COR-L47 (cell line): ENCODE results near the gene ZNF212.
"Not testable (repeated sequence)": the region's sequence is repeated elsewhere in the genome, so short reads cannot be mapped to it uniquely, and the experiment has no call there.

Experiments
- DNase-seq: peaks from one replicate; lab custom pipeline; 2025; lab: John Stamatoyannopoulos, UW

The ZNF212 gene

GRCh38 chr7:149253665-149254064 lies 14.2 kb downstream of the ZNF212 start:
- no peak for DNase-seq

- no peak for DNase-seq
These were observed 14.9 kb downstream of the ZNF212 start for GRCh38 chr7:149254181-149254858.

- no peak for DNase-seq
These were observed 15.7 kb downstream of the ZNF212 start for GRCh38 chr7:149255174-149255573.

DNA sequence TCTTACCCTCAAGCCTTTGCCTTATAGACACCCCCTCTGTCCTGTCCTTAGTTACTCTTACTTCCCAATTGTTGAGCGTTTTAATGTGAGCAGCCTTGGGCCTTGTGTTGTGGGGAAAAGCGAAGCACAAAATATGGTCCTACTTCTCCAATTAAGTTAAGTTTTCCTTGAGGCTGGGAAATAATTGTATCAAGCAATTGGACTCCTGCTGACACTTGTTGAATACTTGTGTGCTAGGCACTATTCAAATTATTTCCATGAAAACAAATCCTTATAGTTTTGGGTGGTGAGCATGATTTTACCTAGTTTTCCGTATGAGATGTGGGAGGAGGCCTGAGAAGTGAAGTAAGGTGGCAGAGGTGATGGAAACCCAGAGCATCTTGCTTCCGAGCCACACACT lies 17.1 kb downstream of the ZNF212 start:
- DNase-seq = no peak

- no peak for DNase-seq
These were observed 17.7 kb downstream of the ZNF212 start for GRCh38 chr7:149257146-149257545.

- no peak for DNase-seq
These were observed 21.9 kb downstream of the ZNF212 start for GRCh38 chr7:149261316-149261828.

- peak; percentile 74 for DNase-seq
These were observed 22.6 kb downstream of the ZNF212 start, which contains the start of gene ZNF783 for GRCh38 chr7:149261829-149262617. TSS of gene ZNF783 (plus strand) at chr7:149262196. CDS start at chr7:149262334, 138 bp downstream.

- no peak for DNase-seq
These were observed 27.0 kb downstream of the ZNF212 start for GRCh38 chr7:149266451-149266850.

- DNase-seq = no peak
These were observed 28.3 kb downstream of the ZNF212 start for GRCh38 chr7:149267733-149268132.

DNA sequence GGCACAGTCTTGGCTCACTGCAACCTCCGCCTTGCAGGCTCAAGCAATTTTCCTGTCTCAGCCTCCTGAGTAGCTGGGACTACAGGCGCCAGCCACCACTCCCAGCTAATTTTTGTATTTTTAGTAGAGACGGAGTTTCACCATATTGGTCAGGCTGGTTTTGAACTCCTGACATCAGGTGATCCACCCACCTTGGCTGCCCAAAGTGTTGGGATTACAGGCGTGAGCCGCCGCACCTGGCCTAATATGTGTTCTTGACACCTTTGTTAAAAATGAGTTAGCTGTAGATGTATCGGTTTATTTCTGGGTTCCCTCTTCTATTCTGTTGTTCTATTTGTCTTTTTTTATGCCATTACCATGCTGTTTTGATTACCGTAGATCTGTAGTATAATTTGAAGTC lies 35.0 kb downstream of the ZNF212 start:
- not testable (repeated sequence) for DNase-seq

- DNase-seq = no peak
These were observed 38.4 kb downstream of the ZNF212 start for GRCh38 chr7:149277871-149278270.

- DNase-seq = no peak
These were observed 38.9 kb downstream of the ZNF212 start for GRCh38 chr7:149278396-149278795.

DNA sequence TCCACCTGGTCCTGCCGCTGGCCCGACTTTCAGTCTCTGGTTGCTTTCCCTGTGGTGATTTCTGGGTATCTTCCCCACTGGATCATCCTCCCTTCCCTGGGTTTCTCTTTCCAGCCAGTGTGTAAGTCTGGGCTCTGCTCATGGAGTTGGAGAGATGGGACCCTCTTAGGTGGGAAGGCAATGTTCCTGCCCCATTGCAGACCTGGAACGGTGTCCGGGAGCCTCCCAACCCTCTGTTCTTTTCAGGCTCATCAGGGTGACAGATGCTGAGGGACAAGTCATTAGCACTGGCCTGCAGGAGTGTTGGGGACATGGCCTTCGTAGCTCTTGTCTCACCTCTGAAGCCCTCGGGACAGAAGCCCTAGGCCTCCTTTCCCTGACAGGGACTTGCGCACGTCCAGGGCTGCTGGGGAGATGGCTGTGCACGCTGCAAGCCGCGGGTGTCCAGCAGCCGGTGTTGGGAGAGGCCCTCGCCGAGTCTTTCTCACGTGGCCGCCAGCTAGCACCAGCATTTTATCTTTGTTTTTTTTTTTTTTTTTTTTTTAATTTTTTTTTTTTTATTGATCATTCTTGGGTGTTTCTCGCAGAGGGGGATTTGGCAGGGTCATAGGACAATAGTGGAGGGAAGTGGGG lies 39.8 kb downstream of the ZNF212 start:
- no peak for DNase-seq

DNA sequence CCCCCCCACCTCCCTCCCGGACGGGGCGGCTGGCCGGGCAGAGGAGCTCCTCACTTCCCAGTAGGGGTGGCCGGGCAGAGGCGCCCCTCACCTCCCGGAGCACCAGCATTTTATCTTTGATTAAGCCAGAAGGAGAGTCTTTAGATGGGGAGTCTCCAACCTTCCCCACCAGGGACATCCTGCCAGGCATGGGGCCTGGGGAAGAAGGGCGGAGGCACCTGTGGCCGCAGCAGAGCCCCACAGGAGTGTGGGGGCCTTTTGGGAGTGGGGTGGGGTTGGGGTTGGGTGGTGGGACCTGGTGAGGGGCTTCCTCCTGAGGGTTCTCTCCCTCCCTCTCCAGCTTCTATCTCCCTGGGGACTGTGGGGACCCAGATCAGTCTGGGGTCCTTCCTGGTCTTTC lies 40.7 kb downstream of the ZNF212 start:
- DNase-seq = no peak

DNA sequence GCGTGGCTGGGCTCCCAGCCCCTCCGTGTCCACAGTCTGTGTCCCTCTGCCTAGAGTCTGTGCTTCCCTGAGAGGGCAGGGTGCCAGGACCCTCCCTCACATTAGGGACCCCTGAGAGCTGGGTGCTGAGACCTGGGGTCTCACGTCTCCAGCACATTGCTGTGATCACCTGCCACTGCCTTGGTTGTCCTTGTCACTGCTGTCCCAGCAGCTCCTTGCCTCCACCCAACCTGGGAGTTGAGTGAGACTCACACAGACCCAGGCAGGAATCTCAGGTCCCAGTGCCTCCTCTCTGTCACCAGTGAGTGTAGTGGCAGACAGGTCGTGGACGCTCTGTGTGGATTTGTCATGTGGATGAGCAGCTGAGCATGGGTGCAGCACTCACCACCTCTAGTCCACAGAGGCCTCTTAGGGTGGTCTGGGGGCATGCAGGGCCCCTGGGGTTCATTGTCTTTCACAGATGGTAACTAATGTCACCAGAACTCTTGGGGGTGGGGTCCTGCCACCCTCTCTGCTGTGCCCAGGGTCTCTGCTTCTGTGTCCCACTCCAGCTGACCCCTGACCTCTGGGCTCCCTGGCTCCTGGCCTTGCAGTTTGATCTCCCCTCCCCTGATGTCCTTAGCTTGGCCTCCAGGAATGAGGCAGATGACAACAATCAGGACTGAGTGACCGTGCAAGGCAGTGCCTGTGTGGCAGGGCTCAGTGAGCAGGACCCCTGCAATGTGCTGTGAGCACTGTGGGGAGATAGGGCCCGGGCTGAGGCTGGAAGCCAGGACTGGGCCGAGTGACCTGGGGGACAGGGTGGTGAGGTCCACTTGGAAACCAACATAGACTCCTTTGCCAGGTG lies 41.4 kb downstream of the ZNF212 start:
- DNase-seq = no peak

GRCh38 chr7:149281508-149282330 lies 42.3 kb downstream of the ZNF212 start:
- no peak for DNase-seq

- no peak for DNase-seq
These were observed 42.8 kb downstream of the ZNF212 start for GRCh38 chr7:149282331-149282655.

DNA sequence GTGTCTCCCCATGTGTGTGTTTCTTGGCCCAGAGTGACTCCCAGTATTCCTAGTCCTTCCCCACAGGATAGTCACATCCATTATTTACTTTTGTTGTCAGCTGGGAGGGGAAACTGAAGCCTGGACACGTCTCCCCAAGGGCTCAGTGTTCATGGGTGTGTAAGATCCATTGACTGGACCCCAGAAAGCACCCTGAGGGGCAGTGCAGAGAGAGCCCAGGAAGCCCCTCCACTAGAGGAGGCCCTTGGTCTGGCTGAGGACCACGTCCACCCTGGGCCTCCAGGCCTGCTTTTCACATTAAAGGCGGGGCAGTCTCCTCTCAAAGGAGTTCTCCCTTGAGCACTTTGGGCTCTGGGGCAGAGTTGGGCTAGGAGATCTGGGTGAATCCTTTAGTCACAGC lies 43.9 kb downstream of the ZNF212 start:
- DNase-seq = no peak

DNA sequence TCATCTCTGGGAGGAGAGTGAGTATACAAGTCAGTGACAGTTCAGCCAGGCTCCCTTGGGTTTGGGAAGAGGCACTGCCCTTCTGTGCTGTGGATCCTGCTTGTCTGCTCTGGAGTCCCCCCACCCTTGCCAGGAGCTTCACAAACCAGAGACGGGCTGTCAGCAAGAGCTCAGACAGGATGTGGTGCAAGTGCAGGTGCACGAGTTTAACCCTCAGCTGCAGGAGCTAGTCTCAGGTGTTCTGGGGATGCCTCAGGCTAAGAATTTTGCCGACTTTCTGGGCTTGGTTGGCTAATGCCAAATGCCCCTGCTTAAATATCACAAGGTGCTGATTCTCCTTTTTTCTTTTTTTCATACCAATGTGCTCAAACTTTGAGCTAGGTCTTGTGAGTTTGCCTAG lies 44.9 kb downstream of the ZNF212 start:
- peak; percentile 17 for DNase-seq

GRCh38 chr7:149284850-149285585 lies 45.6 kb downstream of the ZNF212 start:
- peak; percentile 97 for DNase-seq
